K562 treated with DMSO at 1 percent for 48 hours (cell line): Measurements from ENCODE around the gene OLA1. TPM values are rescaled to one million over a fixed set of nuclear protein-coding genes. Genes with fewer than 3 reads are reported as not detected.

ENCODE experiments used
- total RNA-seq: library from RNA; unstranded; fragments of 300-600 nt; gene quantifications from 2 replicates; pipeline ENCODE4 v1.2.3, GENCODE V29; 2022; ENCODE audit warnings: low replicate concordance; ENCODE audit errors: extremely low read depth

OLA1 gene
- not detected in 2 replicates for total RNA-seq

GRCh38 chr2:174248187-174248997 is at the start of gene OLA1:
Gene OLA1, minus strand, starts transcription at chr2:174248532. Its CDS starts 1,717 bp downstream, at chr2:174246815.

Other genes starting within 250 kb of the OLA1 start
- not detected in 2 replicates for gene SP9, start 86.4 kb upstream of the OLA1 start, total RNA-seq
- gene SCRN3, start 147.2 kb upstream of the OLA1 start, total RNA-seq, result not detected in 2 replicates
- gene GPR155, start 238.5 kb upstream of the OLA1 start, total RNA-seq, result not detected in 2 replicates